ENCODE measurements around the gene CTBP1.
"Not testable (repeated sequence)": the region's sequence is repeated elsewhere in the genome, so short reads cannot be mapped to it uniquely, and the experiment has no call there.

The CTBP1 gene

GRCh38 chr4:1241466-1241935 is 7.4 kb downstream of the CTBP1 start:
- WGBS = 97% methylated on average over 21 of the region's 21 CpGs
- Histone ChIP-seq H3K27ac (ENCODE audit: low read depth, low read length) (no peak overlapping the region), H3K36me3 (ENCODE audit: insufficient read depth, low read length) (peaks cover 39% of the 10 kb centered on the region), H3K27me3 (ENCODE audit: insufficient read depth, low read length) (no peaks in the 10 kb centered on the region), H3K9ac (ENCODE audit: low read depth, low read length) (no peak overlapping the region), H3K9me3 (ENCODE audit: insufficient read depth, low read depth, low read length) (no peaks in the 10 kb centered on the region), H3K4me1 (ENCODE audit: insufficient read depth, low read length) (no peaks in the 10 kb centered on the region), H3K4me3 (ENCODE audit: low read length) (no peak overlapping the region)

DNA sequence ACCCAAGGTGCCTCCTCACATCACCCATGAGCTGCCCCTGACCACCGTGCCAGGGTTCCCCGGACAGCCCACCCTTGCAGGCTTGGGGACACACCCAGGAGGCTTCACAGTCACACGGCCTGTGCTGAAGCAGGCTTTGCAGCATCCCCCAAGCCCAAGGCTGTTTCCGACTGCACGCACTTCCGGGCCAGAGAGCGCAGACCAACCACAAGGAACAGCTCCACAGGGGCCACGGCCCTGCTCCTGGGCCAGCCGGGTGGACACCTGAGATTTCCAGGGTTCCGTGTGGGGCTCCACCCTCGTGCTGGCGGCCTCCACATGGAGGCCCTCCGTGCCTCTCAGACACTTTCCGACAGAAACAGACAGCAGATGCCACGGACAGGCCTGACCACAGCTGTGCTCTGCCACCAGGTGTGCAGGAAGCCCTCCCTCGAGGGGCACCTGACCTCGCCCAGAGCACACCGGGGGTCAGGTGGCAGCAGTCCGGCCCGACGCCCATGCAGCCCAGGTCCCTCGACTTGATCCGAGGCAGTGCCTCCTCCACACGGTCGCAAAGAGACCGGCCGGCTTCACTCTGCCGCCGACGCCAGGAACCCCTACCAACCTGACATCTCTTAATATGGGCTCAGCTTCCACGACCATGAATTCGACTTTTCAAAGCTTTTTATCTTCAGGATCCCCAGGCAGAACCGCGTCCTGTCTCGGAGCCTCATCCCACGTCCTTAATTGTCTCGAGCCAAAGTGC is 8.0 kb downstream of the CTBP1 start:
- no peaks in the 10 kb centered on the region for H3K4me1 ChIP-seq (ENCODE audit: insufficient read depth, low read length)
- H3K9me3 ChIP-seq (ENCODE audit: insufficient read depth, low read depth, low read length) = no peaks in the 10 kb centered on the region
- peaks cover 43% of the 10 kb centered on the region for H3K36me3 ChIP-seq (ENCODE audit: insufficient read depth, low read length)
- H3K4me3 ChIP-seq (ENCODE audit: low read length) = no peak overlapping the region
- H3K27ac ChIP-seq (ENCODE audit: low read depth, low read length) = no peak overlapping the region
- H3K27me3 ChIP-seq (ENCODE audit: insufficient read depth, low read length) = no peaks in the 10 kb centered on the region
- WGBS = 95% methylated on average over 37 of the region's 37 CpGs
- H3K9ac ChIP-seq (ENCODE audit: low read depth, low read length) = no peak overlapping the region

DNA sequence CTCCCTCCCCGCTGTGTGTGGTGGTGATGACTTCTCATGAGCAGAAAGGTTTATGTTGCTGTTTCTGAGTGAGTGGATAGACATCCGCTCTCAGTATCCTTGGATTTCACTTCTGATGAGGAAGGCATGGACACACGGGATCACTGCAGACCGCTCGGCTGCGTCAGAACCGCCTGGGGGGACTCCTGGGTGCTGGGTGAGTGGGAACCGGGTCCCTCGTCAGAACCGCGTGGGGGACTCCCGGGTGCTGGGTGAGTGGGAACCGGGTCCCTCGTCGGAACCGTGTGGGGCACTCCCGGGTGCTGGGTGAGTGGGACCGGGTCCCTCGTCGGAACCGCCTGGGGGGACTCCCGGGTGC is 9.0 kb downstream of the CTBP1 start:
- H3K9ac ChIP-seq (ENCODE audit: low read depth, low read length) = no peak overlapping the region
- no peak overlapping the region for H3K4me3 ChIP-seq (ENCODE audit: low read length)
- no peaks in the 10 kb centered on the region for H3K4me1 ChIP-seq (ENCODE audit: insufficient read depth, low read length)
- 96% methylated on average over 22 of the region's 22 CpGs for WGBS
- no peak overlapping the region for H3K27ac ChIP-seq (ENCODE audit: low read depth, low read length)
- no peaks in the 10 kb centered on the region for H3K9me3 ChIP-seq (ENCODE audit: insufficient read depth, low read depth, low read length)
- peaks cover 52% of the 10 kb centered on the region for H3K36me3 ChIP-seq (ENCODE audit: insufficient read depth, low read length)
- H3K27me3 ChIP-seq (ENCODE audit: insufficient read depth, low read length) = no peaks in the 10 kb centered on the region

GRCh38 chr4:1239141-1239949 is 9.6 kb downstream of the CTBP1 start:
- Histone ChIP-seq H3K4me3 (ENCODE audit: low read length) (no peak overlapping the region), H3K27ac (ENCODE audit: low read depth, low read length) (no peak overlapping the region), H3K4me1 (ENCODE audit: insufficient read depth, low read length) (no peaks in the 10 kb centered on the region), H3K9me3 (ENCODE audit: insufficient read depth, low read depth, low read length) (no peaks in the 10 kb centered on the region), H3K9ac (ENCODE audit: low read depth, low read length) (no peak overlapping the region), H3K36me3 (ENCODE audit: insufficient read depth, low read length) (peaks cover 58% of the 10 kb centered on the region), H3K27me3 (ENCODE audit: insufficient read depth, low read length) (no peaks in the 10 kb centered on the region)
- WGBS = 93% methylated on average over 43 of the region's 43 CpGs

- no peaks in the 10 kb centered on the region for H3K4me1 ChIP-seq (ENCODE audit: insufficient read depth, low read length)
- no peak overlapping the region for H3K4me3 ChIP-seq (ENCODE audit: low read length)
- 95% methylated on average over 12 of the region's 12 CpGs for WGBS
- H3K27ac ChIP-seq (ENCODE audit: low read depth, low read length) = no peak overlapping the region
- H3K27me3 ChIP-seq (ENCODE audit: insufficient read depth, low read length) = no peaks in the 10 kb centered on the region
- H3K36me3 ChIP-seq (ENCODE audit: insufficient read depth, low read length) = peaks cover 65% of the 10 kb centered on the region
- no peak overlapping the region for H3K9ac ChIP-seq (ENCODE audit: low read depth, low read length)
- H3K9me3 ChIP-seq (ENCODE audit: insufficient read depth, low read depth, low read length) = no peaks in the 10 kb centered on the region
These were observed 10.3 kb downstream of the CTBP1 start for GRCh38 chr4:1238676-1239000.

GRCh38 chr4:1237981-1238675 is 10.8 kb downstream of the CTBP1 start:
- Histone ChIP-seq H3K36me3 (ENCODE audit: insufficient read depth, low read length) (peaks cover 70% of the 10 kb centered on the region), H3K27ac (ENCODE audit: low read depth, low read length) (no peak overlapping the region), H3K9ac (ENCODE audit: low read depth, low read length) (no peak overlapping the region), H3K4me1 (ENCODE audit: insufficient read depth, low read length) (no peaks in the 10 kb centered on the region), H3K27me3 (ENCODE audit: insufficient read depth, low read length) (no peaks in the 10 kb centered on the region), H3K9me3 (ENCODE audit: insufficient read depth, low read depth, low read length) (no peaks in the 10 kb centered on the region), H3K4me3 (ENCODE audit: low read length) (no peak overlapping the region)
- WGBS = 96% methylated on average over 39 of the region's 39 CpGs

- not testable (repeated sequence) for H3K9me3 ChIP-seq (ENCODE audit: insufficient read depth, low read depth, low read length); H3K27me3 ChIP-seq (ENCODE audit: insufficient read depth, low read length); H3K27ac ChIP-seq (ENCODE audit: low read depth, low read length); H3K4me1 ChIP-seq (ENCODE audit: insufficient read depth, low read length); H3K4me3 ChIP-seq (ENCODE audit: low read length); H3K9ac ChIP-seq (ENCODE audit: low read depth, low read length)
- WGBS = 95% methylated on average over 9 of the region's 9 CpGs
- H3K36me3 ChIP-seq (ENCODE audit: insufficient read depth, low read length) = peaks cover 77% of the 10 kb centered on the region
These were observed 11.7 kb downstream of the CTBP1 start for GRCh38 chr4:1237261-1237660.

DNA sequence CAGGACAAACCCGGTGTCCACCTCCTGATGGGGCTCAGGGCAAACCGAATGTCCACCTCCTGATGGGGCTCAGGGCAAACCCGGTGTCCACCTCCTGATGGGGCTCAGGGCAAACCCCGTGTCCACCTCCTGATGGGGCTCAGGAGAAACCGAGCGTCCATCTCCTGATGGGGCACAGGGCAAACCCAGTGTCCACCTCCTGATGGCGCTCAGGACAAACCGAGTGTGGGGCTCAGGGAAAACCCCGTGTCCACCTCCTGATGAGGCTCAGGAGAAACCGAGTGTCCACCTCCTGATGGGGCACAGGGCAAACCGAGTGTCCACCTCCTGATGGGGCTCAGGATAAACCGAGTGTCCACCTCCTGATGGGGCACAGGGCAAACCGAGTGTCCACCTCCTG is 12.1 kb downstream of the CTBP1 start:
- H3K27ac ChIP-seq (ENCODE audit: low read depth, low read length); H3K4me3 ChIP-seq (ENCODE audit: low read length); H3K27me3 ChIP-seq (ENCODE audit: insufficient read depth, low read length); H3K9ac ChIP-seq (ENCODE audit: low read depth, low read length); H3K9me3 ChIP-seq (ENCODE audit: insufficient read depth, low read depth, low read length); H3K4me1 ChIP-seq (ENCODE audit: insufficient read depth, low read length): not testable (repeated sequence)
- WGBS = 95% methylated on average over 13 of the region's 13 CpGs
- H3K36me3 ChIP-seq (ENCODE audit: insufficient read depth, low read length) = peaks cover 81% of the 10 kb centered on the region

- H3K4me1 ChIP-seq (ENCODE audit: insufficient read depth, low read length) = no peaks in the 10 kb centered on the region
- no peaks in the 10 kb centered on the region for H3K27me3 ChIP-seq (ENCODE audit: insufficient read depth, low read length)
- H3K9me3 ChIP-seq (ENCODE audit: insufficient read depth, low read depth, low read length) = no peaks in the 10 kb centered on the region
- H3K9ac ChIP-seq (ENCODE audit: low read depth, low read length) = no peak overlapping the region
- H3K27ac ChIP-seq (ENCODE audit: low read depth, low read length) = no peak overlapping the region
- no peak overlapping the region for H3K4me3 ChIP-seq (ENCODE audit: low read length)
- H3K36me3 ChIP-seq (ENCODE audit: insufficient read depth, low read length) = peaks cover 85% of the 10 kb centered on the region
- 97% methylated on average over 19 of the region's 19 CpGs for WGBS
These were observed 12.8 kb downstream of the CTBP1 start for GRCh38 chr4:1236103-1236641.

DNA sequence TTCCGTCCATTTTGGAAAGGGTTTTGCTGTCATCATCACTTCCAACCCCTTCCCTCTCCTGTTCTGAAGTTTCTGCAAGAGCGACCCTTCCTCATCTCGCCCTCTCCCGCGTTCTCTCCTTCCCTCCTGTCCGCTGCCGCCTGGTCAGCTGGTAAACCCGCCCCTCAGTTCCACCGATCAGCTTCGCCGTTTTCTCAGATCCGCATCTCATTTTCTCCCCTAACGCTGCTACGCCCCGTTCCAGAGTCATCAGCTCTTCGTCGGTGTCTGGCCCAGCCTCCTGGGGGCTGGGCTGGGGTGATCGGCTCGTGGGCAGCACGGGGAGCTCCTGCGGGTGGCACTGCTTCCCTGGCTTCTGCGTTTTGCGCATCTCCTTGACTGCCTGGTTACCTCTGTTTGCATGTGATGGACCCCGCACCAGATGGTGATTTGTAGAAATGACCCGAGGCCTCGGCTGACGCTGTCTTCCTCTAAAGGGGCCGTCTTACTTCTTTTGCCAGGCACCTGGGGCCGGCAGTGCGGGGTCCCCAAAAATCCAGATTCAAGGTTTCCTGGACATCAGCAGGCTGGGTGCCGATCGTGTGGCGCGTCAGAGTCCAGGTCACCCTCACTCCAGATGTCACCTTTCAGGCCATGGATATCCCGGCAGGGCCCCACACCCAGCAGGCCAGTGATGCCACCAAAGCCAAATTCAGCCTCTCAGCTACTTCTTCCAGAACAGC is 13.4 kb downstream of the CTBP1 start:
- H3K9me3 ChIP-seq (ENCODE audit: insufficient read depth, low read depth, low read length) = no peaks in the 10 kb centered on the region
- WGBS = 96% methylated on average over 35 of the region's 35 CpGs
- no peak overlapping the region for H3K27ac ChIP-seq (ENCODE audit: low read depth, low read length)
- no peaks in the 10 kb centered on the region for H3K4me1 ChIP-seq (ENCODE audit: insufficient read depth, low read length)
- H3K4me3 ChIP-seq (ENCODE audit: low read length) = no peak overlapping the region
- H3K27me3 ChIP-seq (ENCODE audit: insufficient read depth, low read length) = no peaks in the 10 kb centered on the region
- H3K9ac ChIP-seq (ENCODE audit: low read depth, low read length) = no peak overlapping the region
- peaks cover 85% of the 10 kb centered on the region for H3K36me3 ChIP-seq (ENCODE audit: insufficient read depth, low read length)
